HepG2 (cell line): ENCODE results near the gene TBATA.

Experiments used
- IRF2 ChIP-seq: IDR thresholded peaks from 2 replicates; pipeline ENCODE4 v1.6.1; 2018; ENCODE audit warnings: missing genetic modification reagents, missing compliant biosample characterization
- KLF13 ChIP-seq: sonication (generic); formaldehyde crosslinking; IDR thresholded peaks from 2 replicates; pipeline ENCODE4 v1.4.0; 2020; ENCODE audit warnings: mild to moderate bottlenecking, missing genetic modification reagents
- NBN ChIP-seq: fragments of 450-650 bp; conservative IDR thresholded peaks from 2 replicates; pipeline ENCODE4 v1.6.1; 2017
- ZNF234 ChIP-seq: sonication (generic); formaldehyde crosslinking; conservative IDR thresholded peaks from 2 replicates; pipeline ENCODE4 v1.5.1; 2020; ENCODE audit warnings: mild to moderate bottlenecking, missing genetic modification reagents
- TF ChIP-seq, protein P1 (sequence below): sonication (generic); formaldehyde crosslinking; IDR thresholded peaks from 2 replicates; pipeline ENCODE4 v1.4.0; 2020; ENCODE audit warnings: mild to moderate bottlenecking, missing genetic modification reagents

DNA sequence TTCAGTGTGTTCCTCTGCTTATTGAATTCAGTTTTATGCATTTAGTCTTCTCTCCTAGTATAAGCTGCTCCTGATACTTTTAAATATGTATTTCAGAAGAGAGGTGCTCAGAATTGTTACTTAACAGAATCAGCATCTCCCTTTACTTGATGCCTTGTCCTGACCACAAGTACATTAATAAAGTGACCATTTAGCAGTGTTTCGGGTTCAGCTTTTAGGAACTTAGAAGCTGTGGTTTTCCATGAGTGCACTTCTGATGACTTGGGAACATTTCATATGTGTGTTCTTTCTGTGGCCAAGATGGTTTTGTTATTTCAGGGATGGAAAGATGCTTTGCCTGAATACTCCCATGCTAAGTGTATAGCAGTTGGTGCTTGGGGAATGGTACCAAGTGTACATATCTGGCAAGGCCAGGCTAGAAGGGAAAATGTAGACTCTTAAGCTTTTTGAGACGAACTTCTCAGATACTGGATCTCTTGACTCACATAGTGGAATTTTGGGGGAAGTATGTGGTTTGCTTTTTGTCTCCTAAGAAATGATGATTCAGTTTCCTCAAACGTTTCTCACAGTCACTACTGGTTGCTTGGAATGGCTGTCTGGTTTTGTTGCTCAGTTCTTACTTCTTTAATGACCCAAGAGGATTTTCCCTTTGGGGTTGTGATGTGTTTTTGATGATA, 47.8 kb upstream of the TBATA start:
- TF ChIP-seq KLF13: no peak
- TF ChIP-seq, protein P1, sequence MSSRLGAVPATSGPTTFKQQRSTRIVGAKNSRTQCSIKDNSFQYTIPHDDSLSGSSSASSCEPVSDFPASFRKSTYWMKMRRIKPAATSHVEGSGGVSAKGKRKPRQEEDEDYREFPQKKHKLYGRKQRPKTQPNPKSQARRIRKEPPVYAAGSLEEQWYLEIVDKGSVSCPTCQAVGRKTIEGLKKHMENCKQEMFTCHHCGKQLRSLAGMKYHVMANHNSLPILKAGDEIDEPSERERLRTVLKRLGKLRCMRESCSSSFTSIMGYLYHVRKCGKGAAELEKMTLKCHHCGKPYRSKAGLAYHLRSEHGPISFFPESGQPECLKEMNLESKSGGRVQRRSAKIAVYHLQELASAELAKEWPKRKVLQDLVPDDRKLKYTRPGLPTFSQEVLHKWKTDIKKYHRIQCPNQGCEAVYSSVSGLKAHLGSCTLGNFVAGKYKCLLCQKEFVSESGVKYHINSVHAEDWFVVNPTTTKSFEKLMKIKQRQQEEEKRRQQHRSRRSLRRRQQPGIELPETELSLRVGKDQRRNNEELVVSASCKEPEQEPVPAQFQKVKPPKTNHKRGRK (CRISPR knock-in tag): no peak
- TF ChIP-seq ZNF234 (CRISPR knock-in tag): no peak
- TF ChIP-seq IRF2 (CRISPR knock-in tag): no peak
- TF ChIP-seq NBN: no peak
